ENCODE measurements around the gene FANCE.

Gene FANCE

GRCh38 chr6:35417979-35418661, 34.0 kb upstream of the FANCE start:
- no peak overlapping the region for H3K4me3 ChIP-seq (ENCODE audit: low read depth, low read length)
- no peaks in the 10 kb centered on the region for H3K27me3 ChIP-seq (replicated peaks)
- TF ChIP-seq CTCF (IDR thresholded peaks at IDR 0.05; ENCODE audit: low read depth, low read length, missing control alignments) = no peak
- no peak for DNase-seq
- no peak overlapping the region for H3K27ac ChIP-seq
- H3K36me3 ChIP-seq (replicated peaks) = peaks cover 10% of the 10 kb centered on the region
- in situ Hi-C loops (cut with HindIII; ENCODE audit: low pct_ligation_motif_present, low sequenced_read_pairs) = no loop called here

GRCh38 chr6:35419417-35419816, 32.7 kb upstream of the FANCE start:
- TF ChIP-seq CTCF (IDR thresholded peaks at IDR 0.05; ENCODE audit: low read depth, low read length, missing control alignments) = peak; percentile 69
- H3K36me3 ChIP-seq (replicated peaks) = peaks cover 10% of the 10 kb centered on the region
- H3K27me3 ChIP-seq (replicated peaks) = no peaks in the 10 kb centered on the region
- H3K4me3 ChIP-seq (ENCODE audit: low read depth, low read length) = no peak overlapping the region
- H3K27ac ChIP-seq = peak overlapping the region; percentile 9
- in situ Hi-C loops (cut with HindIII; ENCODE audit: low pct_ligation_motif_present, low sequenced_read_pairs) = no loop called here
- peak; percentile 52 for DNase-seq

- TF ChIP-seq CTCF (IDR thresholded peaks at IDR 0.05; ENCODE audit: low read depth, low read length, missing control alignments) = no peak
- no peaks in the 10 kb centered on the region for H3K27me3 ChIP-seq (replicated peaks)
- no peak overlapping the region for H3K27ac ChIP-seq
- peaks cover 15% of the 10 kb centered on the region for H3K36me3 ChIP-seq (replicated peaks)
- DNase-seq = no peak
- in situ Hi-C loops (cut with HindIII; ENCODE audit: low pct_ligation_motif_present, low sequenced_read_pairs) = no loop called here
- H3K4me3 ChIP-seq (ENCODE audit: low read depth, low read length) = no peak overlapping the region
Measured at GRCh38 chr6:35419961-35420360, 32.2 kb upstream of the FANCE start.

- H3K36me3 ChIP-seq (replicated peaks) = peaks cover 12% of the 10 kb centered on the region
- H3K27me3 ChIP-seq (replicated peaks) = no peaks in the 10 kb centered on the region
- no peak for TF ChIP-seq CTCF (IDR thresholded peaks at IDR 0.05; ENCODE audit: low read depth, low read length, missing control alignments)
- peak; percentile 91 for DNase-seq
- in situ Hi-C loops (cut with HindIII; ENCODE audit: low pct_ligation_motif_present, low sequenced_read_pairs) = no loop called here
- H3K4me3 ChIP-seq (ENCODE audit: low read depth, low read length) = no peak overlapping the region
- H3K27ac ChIP-seq = peak overlapping the region; percentile 84
Measured at GRCh38 chr6:35425284-35425683, 26.9 kb upstream of the FANCE start.

GRCh38 chr6:35426074-35426473, 26.1 kb upstream of the FANCE start:
- Histone ChIP-seq H3K27me3 (replicated peaks) (no peaks in the 10 kb centered on the region), H3K27ac (peak overlapping the region; percentile 84), H3K4me3 (ENCODE audit: low read depth, low read length) (no peak overlapping the region), H3K36me3 (replicated peaks) (peaks cover 10% of the 10 kb centered on the region)
- in situ Hi-C loops (cut with HindIII; ENCODE audit: low pct_ligation_motif_present, low sequenced_read_pairs) = no loop called here
- no peak for DNase-seq
- no peak for TF ChIP-seq CTCF (IDR thresholded peaks at IDR 0.05; ENCODE audit: low read depth, low read length, missing control alignments)

- in situ Hi-C loops (cut with HindIII; ENCODE audit: low pct_ligation_motif_present, low sequenced_read_pairs) = no loop called here
- no peak for DNase-seq
Measured at GRCh38 chr6:35427435-35427834, 24.7 kb upstream of the FANCE start.

More at GRCh38 chr6:35427435-35427834, 24.7 kb upstream of the FANCE start:
- H3K27me3 ChIP-seq (replicated peaks) = no peaks in the 10 kb centered on the region
- no peak for TF ChIP-seq CTCF (IDR thresholded peaks at IDR 0.05; ENCODE audit: low read depth, low read length, missing control alignments)
- peaks cover 10% of the 10 kb centered on the region for H3K36me3 ChIP-seq (replicated peaks)
- peak overlapping the region; percentile 78 for H3K27ac ChIP-seq
- H3K4me3 ChIP-seq (ENCODE audit: low read depth, low read length) = no peak overlapping the region
